HG03469 (cell line): ENCODE data around the gene UQCC2.

Experiments used
- ATAC-seq: cut with Tn5 transposase; IDR thresholded peaks from one replicate; pipeline ENCODE4 v1.9.1; 2021; ENCODE audit warnings: mild to moderate bottlenecking, moderate library complexity, moderate number of reproducible peaks; ENCODE audit not compliant: unreplicated experiment

Gene UQCC2

DNA sequence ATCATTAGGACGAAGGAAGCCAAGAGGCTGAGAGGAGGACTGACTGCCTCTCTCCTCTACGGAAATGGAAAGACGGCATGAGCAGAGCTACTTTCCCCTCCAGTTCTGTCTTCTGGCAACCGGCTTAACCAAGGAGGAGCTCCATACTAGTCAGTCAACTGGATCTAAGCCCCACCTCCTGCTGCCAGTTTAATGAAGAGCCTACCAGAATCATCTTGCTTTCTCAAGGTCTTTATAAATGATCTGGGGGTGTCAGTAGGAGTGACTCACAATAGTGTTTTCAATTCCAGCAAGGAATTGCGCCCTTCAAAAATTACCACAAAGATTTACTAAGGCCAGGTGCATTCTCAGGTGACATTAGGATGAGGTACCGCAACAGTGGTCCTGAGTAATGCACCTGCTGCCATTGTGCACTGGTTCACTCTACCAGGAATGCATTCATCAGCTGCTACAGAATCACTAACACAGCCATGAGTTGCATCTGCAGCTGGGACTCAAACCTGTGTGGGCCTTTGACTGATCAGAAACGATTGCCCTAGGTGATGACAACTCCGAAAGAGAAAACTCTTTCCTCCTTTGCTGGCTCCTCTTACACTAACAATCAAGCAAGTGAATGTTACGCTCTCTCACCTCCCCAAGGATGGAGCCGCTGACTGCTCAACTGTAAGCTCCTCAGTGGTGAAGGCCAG, 2.8 kb downstream of the UQCC2 start:
- no peak for ATAC-seq

GRCh38 chr6:33707771-33708170, 3.7 kb downstream of the UQCC2 start:
- no peak for ATAC-seq

GRCh38 chr6:33705955-33706725, 5.4 kb downstream of the UQCC2 start:
- ATAC-seq: no peak

DNA sequence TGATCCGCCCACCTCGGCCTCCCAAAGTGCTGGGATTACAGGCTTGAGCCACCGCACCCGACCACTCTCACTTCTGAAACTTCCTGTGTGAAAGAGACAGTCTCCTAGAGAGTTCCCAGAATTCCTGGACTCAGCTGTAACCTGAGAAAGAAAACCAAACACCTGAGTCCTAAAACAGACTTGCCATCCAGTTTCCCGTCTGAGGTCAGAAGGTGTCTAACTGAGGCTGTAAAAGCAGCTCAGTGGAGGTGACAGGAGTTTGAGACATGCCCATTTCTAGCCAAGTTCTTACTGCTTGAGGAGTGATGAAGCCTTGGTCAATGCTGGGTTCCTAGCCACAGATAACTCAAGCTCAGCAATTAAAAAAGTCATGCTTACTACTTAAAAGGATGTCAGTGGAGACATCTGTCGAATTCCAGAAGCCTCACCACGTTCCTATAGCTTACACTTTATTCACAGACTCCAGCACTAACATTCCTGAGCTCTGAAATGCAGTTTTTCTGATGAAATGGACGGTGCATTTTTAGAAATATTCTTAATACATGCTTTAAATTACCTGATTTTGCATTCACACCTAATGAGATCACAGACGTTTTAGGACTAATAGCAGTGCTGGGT, 6.1 kb downstream of the UQCC2 start:
- no peak for ATAC-seq

DNA sequence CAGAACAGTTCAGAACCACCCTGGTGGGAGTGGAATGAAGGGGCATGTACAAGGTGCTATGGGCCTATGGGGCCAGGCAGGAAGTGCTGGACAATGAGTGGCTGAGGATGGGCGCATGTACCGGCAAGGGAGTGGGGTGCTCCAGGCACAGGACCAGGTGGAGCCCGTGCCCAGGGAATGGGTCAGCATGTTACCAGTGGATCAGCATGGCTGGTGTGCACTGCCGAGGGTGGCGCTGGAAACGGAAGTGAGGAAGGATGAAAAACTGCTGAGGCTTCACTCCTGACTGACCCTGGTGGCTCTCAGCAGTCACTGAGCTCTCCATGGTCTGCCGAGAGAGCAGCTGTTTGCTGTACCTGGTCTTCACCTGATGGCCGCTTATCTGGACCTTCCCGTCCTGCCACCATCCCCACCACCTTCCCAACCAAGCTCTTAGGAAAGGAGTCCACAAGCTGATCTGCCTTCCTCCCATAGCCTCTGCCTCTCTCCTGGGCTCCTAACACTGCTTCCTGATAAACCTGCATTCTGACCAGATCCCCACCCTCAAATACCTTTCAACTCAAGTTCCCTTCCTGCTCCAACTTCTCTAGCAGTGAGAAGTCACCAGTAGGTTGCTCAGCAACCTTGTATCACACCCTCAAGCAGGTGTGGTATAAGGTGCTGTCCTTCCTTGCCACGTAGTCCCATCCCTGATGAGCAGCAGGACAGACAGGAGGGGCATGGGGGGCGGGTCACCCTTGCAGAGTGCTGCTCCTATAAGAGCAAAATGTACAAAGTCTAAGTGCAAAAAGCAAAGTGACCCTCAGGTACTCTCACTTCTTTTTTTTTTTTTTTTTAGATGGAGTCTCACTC, 7.1 kb downstream of the UQCC2 start:
- ATAC-seq: no peak

DNA sequence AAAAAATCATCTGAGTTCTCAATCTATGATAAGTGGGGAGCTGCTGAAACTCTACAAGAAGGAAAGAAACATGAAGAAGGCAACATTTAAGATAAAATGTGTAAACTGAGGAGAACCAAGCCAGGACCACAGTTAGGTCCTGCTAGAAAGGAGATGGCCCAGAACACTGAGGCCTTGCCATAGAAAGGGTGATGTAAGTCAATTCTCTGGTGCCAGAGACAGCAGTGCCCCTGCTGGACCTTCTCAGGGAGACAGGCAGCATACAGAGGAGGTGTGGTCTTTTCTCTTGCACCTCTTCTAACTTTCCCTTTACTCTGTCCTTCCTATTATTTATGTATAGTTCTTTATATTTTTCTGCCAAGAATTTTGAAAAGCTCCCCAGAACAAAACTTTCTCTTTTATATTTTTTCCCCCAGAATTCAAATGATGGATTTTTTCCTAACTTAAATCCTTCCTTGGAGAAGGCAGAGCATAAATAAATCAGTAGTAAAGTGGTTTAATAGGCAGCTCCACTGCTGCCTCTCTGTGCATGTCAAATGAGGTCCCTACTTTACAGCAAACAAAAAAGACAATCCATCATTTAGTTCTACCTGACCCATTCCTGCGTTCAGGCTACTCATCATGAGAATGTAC, 9.0 kb downstream of the UQCC2 start:
- ATAC-seq: no peak

- no peak for ATAC-seq
Observed at GRCh38 chr6:33700391-33701050, 11.0 kb downstream of the UQCC2 start.

DNA sequence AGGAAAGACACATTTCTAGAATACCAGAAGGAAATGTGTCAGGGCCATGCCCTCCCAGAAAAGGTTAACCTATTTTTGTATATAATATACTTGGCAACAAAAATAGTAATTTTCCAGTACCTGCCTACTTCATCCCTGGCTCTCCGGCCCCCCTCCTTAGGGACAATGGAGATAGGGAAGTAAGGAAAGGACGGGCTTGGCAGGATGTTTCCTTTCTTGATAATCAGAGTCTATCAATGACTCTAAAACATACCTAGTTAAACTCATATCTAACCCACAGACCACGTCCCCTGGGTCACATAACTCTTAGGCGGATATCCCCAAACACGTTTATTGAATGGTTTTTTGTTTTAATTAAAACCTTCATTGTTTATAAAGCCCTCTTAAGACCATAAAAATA, 11.8 kb downstream of the UQCC2 start:
- ATAC-seq: no peak

DNA sequence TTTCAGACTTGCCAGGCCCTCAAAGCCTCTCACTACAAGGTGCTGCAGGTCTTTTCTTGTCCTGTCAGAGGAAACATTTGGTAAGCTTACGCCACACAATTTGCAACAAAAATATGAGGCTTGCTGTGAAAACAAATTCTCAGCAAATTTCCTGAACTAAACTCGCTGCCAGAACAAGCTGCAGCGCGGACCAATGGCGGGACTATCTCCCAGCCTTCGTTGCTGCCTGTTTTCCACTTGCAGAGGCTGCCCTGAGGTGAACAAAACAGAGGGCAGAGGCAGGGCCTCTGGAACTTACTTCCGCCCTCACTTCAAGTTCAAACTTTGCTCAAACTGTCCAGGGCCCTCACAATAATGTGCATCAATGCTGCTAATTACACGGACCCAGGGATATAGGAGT, 12.4 kb downstream of the UQCC2 start:
- no peak for ATAC-seq

- ATAC-seq: no peak
Observed at GRCh38 chr6:33698494-33698893, 13.0 kb downstream of the UQCC2 start.

DNA sequence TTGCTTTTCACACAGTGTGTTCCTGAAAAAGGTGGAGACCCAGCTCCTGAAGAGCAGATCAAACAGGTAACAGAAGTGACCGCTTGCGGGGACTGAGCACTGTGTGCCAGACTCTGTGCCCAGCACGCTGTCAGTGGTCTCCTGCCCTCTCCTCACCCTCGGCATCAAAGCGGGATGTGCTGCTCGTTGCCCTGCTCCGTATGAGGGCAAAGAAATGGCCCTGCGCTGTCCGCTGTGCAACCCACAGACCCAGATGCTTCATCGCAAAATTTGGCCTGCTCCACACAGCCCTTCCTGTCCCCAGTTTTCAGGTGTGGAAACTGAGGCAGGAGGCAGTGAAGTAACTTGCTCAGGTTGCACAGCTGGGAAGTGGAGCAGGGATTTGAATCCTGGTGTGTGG, 13.7 kb downstream of the UQCC2 start:
- ATAC-seq: no peak

DNA sequence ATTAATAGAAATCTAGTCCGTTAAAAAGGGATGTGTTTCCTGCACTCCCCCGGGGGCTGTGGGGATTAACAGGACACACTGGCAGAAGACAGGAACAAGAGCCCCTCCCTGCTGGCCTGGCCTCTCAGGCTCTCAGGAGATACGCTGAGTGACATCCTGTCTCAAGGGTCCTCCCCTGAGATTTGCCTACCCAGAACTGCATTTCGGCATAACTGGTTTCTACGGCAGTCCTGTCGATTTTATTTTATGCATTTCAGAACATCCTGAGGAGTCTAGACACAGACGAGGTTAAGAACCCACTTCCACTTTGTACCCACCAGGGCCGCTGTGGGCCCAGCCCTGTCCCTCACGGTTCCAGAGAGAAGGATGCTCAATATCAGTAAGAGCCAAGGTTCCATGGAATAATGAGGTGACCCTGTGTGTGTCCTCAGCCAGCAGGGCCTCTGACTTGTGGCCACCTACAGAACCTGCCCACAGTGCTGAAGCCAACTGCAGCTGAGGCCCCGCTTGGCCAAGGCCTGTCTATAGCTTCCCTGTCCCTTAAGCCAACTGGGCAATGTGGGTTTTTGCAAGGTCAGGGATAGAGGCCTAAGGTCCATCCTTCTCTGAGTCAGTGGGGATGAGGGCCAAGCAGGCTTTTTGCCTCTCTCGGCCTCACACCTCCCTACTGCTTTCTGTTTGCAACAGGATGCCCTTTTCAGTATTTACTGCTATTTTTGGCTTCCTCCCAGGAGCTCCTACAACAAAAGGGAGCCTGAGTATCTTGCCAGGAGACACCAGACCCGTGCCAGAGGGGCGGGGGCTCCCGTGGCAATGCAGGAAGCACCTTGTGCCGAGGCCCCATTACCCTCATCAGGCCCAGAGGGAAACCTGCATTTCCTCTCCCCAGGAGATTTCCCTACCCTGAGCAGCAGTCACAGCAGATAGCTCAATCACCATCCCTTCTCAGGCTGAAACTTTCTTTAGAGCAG, 14.7 kb downstream of the UQCC2 start:
- ATAC-seq: no peak

DNA sequence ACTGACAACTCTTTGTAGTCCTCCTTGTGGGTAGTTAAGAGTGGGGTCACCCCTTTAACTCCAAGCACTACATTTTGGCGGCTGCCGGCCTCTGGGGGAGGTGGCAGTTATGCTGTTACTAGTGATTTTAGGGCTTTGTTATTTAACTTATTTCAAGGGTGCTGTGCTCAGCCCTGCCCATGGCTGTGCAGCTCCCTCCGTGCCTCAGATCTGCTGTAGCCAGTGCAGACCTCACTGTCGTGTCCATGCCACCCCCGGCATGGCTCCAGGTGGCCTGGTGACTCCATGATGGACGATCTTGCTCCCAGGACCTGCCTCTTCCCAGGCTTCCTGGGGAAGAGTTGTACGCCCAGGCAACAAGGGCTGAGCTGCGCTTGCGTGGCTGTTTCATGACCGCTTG, 15.4 kb downstream of the UQCC2 start:
- no peak for ATAC-seq

DNA sequence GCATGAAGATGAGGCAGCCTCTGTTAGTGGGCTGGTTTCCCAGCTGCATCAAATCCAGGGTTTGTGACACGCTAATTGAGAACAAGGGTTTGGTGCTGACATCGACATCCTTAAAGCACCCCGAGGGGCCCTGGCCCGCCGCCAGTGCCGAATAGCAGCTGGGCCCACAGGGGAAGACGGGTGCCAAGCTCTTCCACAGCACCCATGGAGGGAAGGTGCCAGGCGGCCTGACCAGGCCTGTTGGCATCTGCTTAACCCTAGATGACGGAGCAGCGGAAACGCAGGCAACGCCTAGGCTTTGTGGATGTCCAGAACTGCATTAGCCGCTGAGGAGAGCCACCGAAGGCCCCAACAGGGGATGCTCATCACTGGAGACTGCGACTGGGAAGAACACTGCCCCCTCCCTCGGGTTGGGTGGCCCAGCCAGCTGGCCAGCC, 16.0 kb downstream of the UQCC2 start:
- no peak for ATAC-seq

DNA sequence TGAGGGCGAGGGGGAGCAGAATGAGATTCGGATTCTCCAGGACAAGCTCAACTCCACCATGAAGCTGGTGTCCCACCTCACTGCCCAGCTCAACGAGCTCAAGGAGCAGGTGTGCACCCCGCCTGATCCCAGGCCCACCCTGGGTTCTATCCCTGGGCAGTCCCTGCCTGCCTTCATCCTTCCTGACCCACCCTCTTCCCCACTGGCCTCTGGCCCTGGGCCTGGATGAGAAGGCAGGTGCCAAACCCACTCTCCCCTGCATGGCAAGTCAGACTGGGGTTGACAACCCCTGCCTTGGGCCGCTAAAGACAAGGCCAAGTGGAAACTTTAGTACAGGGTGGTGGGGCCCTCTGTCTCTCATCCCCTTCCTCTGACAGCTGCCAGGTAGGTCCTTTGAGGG, 16.5 kb downstream of the UQCC2 start:
- no peak for ATAC-seq

DNA sequence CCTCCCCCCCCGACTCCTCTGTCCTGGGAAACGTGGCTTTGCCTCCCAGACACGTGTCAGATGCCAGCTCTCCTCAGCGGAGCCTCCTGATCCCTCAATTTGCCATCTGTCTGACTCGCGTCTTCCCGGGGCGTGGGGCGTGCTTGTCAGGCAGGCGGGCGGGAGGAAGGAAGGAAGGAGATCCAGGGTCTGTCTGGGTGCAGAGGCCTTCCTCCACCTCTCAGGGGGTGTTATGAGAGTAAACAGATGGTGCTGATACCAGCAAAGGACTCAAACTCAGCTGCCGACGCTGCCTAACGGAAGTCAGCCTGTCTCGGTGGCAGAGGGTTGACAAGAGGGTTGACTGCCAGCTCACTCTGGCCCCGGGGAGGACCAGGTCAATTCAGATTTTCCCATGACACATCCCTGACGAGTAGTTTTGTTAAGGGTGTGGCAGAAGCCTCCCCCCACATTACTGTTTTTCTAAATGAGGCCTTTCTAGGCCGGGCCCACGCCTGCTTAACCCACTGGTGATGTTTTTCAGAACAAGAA, 17.0 kb downstream of the UQCC2 start:
- no peak for ATAC-seq

GRCh38 chr6:33693186-33694105, 18.1 kb downstream of the UQCC2 start:
- ATAC-seq: no peak

DNA sequence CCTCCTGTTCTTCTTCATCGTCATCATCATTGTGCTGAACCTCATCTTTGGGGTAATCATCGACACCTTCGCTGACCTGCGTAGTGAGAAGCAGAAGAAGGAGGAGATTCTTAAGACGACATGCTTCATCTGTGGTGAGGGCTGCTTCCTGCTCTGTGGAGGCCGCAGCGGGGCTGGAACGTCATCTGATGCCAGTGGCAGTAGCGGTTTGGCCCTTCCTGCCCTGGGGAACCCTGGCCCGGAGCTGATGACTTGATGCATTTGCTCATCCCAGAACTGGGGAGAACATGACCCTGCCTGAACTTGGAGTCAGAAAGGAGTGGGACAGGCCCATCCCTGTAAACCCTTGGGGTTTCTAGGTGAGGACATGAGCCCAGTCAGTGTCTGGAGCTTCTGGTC, 18.7 kb downstream of the UQCC2 start:
- ATAC-seq: no peak
